Stomach (tissue), 4 donors: Measurements from ENCODE around the gene MYO9A.

ENCODE experiments used
- EP300 ChIP-seq: sonication (generic); formaldehyde crosslinking; IDR thresholded peaks from one replicate; pipeline ENCODE4 v1.6.1; 2017; ENCODE audit warnings: antibody characterized with exemption
- TF ChIP-seq, protein P1 (sequence below), 7 experiments: fragments of 450-650 bp in 4 of 7; fragments of 200-600 bp in 3 of 7; sonication (generic) in 3 of 7; IDR thresholded peaks; one replicate each; pipeline ENCODE4 v1.5.1; 2016 to 2019; ENCODE audit warnings: antibody characterized with exemption in 7 of 7, control low read depth in 2 of 7, mild to moderate bottlenecking in 1 of 7

DNA sequence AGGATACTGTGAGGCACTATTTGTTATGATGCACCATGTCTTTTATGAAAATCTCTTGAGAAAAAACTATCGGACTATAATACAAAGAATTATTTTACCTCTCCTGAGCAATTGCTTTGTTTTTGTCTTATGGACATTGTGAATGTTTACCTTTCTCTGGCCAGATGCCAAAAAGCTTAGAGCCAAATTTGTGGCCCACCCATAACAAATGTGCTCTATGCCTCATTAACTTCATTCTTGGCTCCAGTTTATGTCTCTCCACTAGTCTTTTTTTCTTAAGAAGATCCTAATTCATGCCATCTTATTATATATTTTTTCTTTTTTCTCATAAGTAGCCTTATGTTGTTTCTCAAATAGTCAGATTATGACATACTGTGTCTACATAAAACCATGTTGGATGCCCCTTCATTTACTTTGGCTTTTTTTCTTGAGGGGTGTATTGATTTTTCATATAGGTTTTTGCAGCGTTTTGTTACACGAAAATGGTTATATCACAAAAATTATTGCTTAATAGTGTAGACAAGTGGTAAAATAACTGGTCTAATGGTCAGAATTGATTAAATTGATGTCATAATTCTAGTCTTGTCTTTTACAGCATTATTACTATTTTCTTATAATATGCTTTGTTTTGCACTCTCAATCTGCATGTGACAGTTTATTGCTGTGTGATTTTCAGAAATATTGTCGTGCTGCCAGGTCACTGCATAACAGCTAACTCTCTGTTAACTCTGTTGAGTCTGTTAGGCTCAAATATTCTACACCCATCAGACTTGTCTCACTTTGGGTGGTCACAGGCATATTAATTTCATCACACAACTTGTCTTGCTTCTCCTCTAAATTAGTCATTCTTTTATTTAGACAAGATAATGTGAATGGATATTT, 18.5 kb upstream of the MYO9A start:
- TF ChIP-seq, protein P1, sequence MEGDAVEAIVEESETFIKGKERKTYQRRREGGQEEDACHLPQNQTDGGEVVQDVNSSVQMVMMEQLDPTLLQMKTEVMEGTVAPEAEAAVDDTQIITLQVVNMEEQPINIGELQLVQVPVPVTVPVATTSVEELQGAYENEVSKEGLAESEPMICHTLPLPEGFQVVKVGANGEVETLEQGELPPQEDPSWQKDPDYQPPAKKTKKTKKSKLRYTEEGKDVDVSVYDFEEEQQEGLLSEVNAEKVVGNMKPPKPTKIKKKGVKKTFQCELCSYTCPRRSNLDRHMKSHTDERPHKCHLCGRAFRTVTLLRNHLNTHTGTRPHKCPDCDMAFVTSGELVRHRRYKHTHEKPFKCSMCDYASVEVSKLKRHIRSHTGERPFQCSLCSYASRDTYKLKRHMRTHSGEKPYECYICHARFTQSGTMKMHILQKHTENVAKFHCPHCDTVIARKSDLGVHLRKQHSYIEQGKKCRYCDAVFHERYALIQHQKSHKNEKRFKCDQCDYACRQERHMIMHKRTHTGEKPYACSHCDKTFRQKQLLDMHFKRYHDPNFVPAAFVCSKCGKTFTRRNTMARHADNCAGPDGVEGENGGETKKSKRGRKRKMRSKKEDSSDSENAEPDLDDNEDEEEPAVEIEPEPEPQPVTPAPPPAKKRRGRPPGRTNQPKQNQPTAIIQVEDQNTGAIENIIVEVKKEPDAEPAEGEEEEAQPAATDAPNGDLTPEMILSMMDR (IDR thresholded peaks at IDR 0.05), result no peak
- TF ChIP-seq EP300, result no peak
